Measurements from ENCODE around the gene NEURL1. TPM values are rescaled to one million over a fixed set of nuclear protein-coding genes. Genes with fewer than 3 reads are reported as not detected.

The NEURL1 gene
- total and polyA plus RNA-seq, 10 of the 15 experiments (the other 5 are each of a cell fraction or from before 2014, with no cell fraction given): 0.02 to 0.05 (median 0.05) TPM; not detected in 6

GRCh38 chr10:103633846-103634245 is 140.3 kb downstream of the NEURL1 start:
- no TSS peak for BruUV-seq (replicated peaks)
- Histone ChIP-seq H4K20me1 (ENCODE audit: control insufficient read depth, insufficient read depth) (no peaks in the 10 kb centered on the region), H3K36me3 (ENCODE audit: control insufficient read depth in 2 of 2, insufficient read depth in 2 of 2, low read length in 1 of 2) (peaks cover 9 to 11% of the 10 kb centered on the region in 2 experiments; a peak in 3 of 4 replicates), H3K4me3 (no peak overlapping the region), H3K27me3 (replicated peaks in 1 of 2; ENCODE audit: control insufficient read depth in 2 of 2, insufficient read depth in 2 of 2, low read length in 1 of 2) (no peaks in the 10 kb centered on the region), H3K4me2 (ENCODE audit: control insufficient read depth, insufficient read depth) (no peak overlapping the region), H3K9ac (ENCODE audit: control insufficient read depth, insufficient read depth, low read length) (no peak overlapping the region), H2AFZ (ENCODE audit: control insufficient read depth, low read depth, low read length) (no peak overlapping the region), H3K4me1 (ENCODE audit: control insufficient read depth, insufficient read depth, low read length) (peaks cover 11% of the 10 kb centered on the region), H3K9me3 (replicated peaks; ENCODE audit: control insufficient read depth, insufficient read depth, low read length) (no peaks in the 10 kb centered on the region), H3K27ac (ENCODE audit: control insufficient read depth, insufficient read depth) (no peak overlapping the region), H3K79me2 (ENCODE audit: control insufficient read depth, insufficient read depth, low read length) (no peaks in the 10 kb centered on the region; the same call in 1 of the 2 replicates)
- in situ Hi-C loops (cut with MboI): no loop called here
- intact Hi-C loops (cut with micrococcal nuclease; ENCODE audit: unreplicated experiment): no loop called here
- ChIA-PET POLR2A (no interaction called here), SMC1A (ENCODE audit: uncharacterized antibody, unreplicated experiment) (no interaction called here), RAD21 (ENCODE audit: unreplicated experiment) (interaction anchor here (0.9 kb wide), 1 partner anchor 53 kb away, joined by 3 read pairs; no protein-coding TSS in a partner anchor), CTCF (interaction anchor here (1.1 kb wide), 1 partner anchor 70 kb away, joined by 3 read pairs; no protein-coding TSS in a partner anchor)
- ATAC-seq (no peak), DNase-seq (ENCODE audit: low read depth, low spot score) (no peak), FAIRE-seq (no peak)
- TF ChIP-seq CBFB (IDR thresholded peaks at IDR 0.05; ENCODE audit: low read depth): no peak
- TF ChIP-seq IRF4 (IDR thresholded peaks at IDR 0.05; ENCODE audit: low read depth, low read length): no peak
- TF ChIP-seq SP1 (IDR thresholded peaks at IDR 0.05; ENCODE audit: low read depth, low read length): no peak
- TF ChIP-seq IKZF2 (IDR thresholded peaks at IDR 0.05): no peak
- no peak for TF ChIP-seq PKNOX1 (IDR thresholded peaks at IDR 0.05)
- no peak for TF ChIP-seq ZBED1 (IDR thresholded peaks at IDR 0.05; ENCODE audit: borderline replicate concordance)
- TF ChIP-seq HDAC2 (IDR thresholded peaks at IDR 0.05): no peak
- TF ChIP-seq MAX (IDR thresholded peaks at IDR 0.05; ENCODE audit: low read depth, low read length): no peak
- no peak for TF ChIP-seq YY1 (IDR thresholded peaks at IDR 0.05; ENCODE audit: low read depth, low read length)
- TF ChIP-seq ZBTB11 (CRISPR knock-in tag; IDR thresholded peaks at IDR 0.05): no peak
- no peak for TF ChIP-seq CTCF (IDR thresholded peaks at IDR 0.05 in 2 of 3, conservative IDR thresholded peaks at IDR 0.05 in 1 of 3; ENCODE audit: control insufficient read depth in 2 of 3, extremely low read depth in 1 of 3, insufficient read depth in 1 of 3, low read depth in 3 of 3, low read length in 3 of 3)
- no peak for TF ChIP-seq NFYA (IDR thresholded peaks at IDR 0.05; ENCODE audit: borderline replicate concordance, low read depth, low read length)
- no peak for TF ChIP-seq CBX3 (IDR thresholded peaks at IDR 0.05; ENCODE audit: borderline replicate concordance, low read depth)
- TF ChIP-seq NRF1 (conservative IDR thresholded peaks at IDR 0.05; ENCODE audit: low read depth, low read length): no peak
- TF ChIP-seq HDGF (IDR thresholded peaks at IDR 0.05): no peak
- 78% methylated on average over 7 of the region's 7 CpGs for WGBS (ENCODE audit: insufficient coverage, insufficient replicate concordance, low lambda C conversion rate, missing lambda C conversion rate)

Data from GM12878 (cell line).